ENCODE results near the gene GNAS.

- TF ChIP-seq CTCF (IDR thresholded peaks at IDR 0.05) = no peak
- TF ChIP-seq POLR2A (IDR thresholded peaks at IDR 0.05) = no peak
These were observed 25.9 kb downstream of the GNAS start for GRCh38 chr20:58878399-58878798.
